GM13976 (cell line): ENCODE measurements around the gene AKAIN1.

ENCODE experiments used
- DNase-seq: peaks from one replicate; pipeline ENCODE4 v3.0.0; 2012; ENCODE audit warnings: low spot score
- CTCF ChIP-seq: IDR thresholded peaks from 2 replicates; pipeline ENCODE4 v1.5.1; 2012; ENCODE audit warnings: borderline replicate concordance, mild to moderate bottlenecking; ENCODE audit not compliant: insufficient read depth; ENCODE audit errors: extremely low read depth, missing control alignments, control extremely low read depth
- in situ Hi-C: fragments of 300-500 bp; cut with MboI; formaldehyde crosslinking; loops from one replicate; pipeline ENCODE4 v1.12.0; 2022; ENCODE audit warnings: low sequenced_read_pairs, mixed read lengths, inconsistent platforms; ENCODE audit not compliant: unreplicated experiment

AKAIN1 gene

GRCh38 chr18:5144629-5145028 is 52.4 kb downstream of the AKAIN1 start:
- no peak for TF ChIP-seq CTCF
- in situ Hi-C loops, result no loop called here
- no peak for DNase-seq

- in situ Hi-C loops, result no loop called here
- no peak for TF ChIP-seq CTCF
- no peak for DNase-seq
Observed at GRCh38 chr18:5142859-5143258, 54.2 kb downstream of the AKAIN1 start.

- no peak for DNase-seq
- in situ Hi-C loops, result no loop called here
- no peak for TF ChIP-seq CTCF
Observed at GRCh38 chr18:5142131-5142530, 54.9 kb downstream of the AKAIN1 start.

- no peak for TF ChIP-seq CTCF
- in situ Hi-C loops, result no loop called here
- no peak for DNase-seq
Observed at GRCh38 chr18:5137261-5137660, 59.8 kb downstream of the AKAIN1 start.

GRCh38 chr18:5132987-5133386 is 64.1 kb downstream of the AKAIN1 start:
- in situ Hi-C loops, result no loop called here
- no peak for TF ChIP-seq CTCF
- DNase-seq, result no peak

- TF ChIP-seq CTCF, result no peak
- DNase-seq, result no peak
- in situ Hi-C loops, result no loop called here
Observed at GRCh38 chr18:5122272-5122671, 74.8 kb downstream of the AKAIN1 start.

GRCh38 chr18:5110266-5110665 is 86.8 kb downstream of the AKAIN1 start:
- no peak for TF ChIP-seq CTCF
- in situ Hi-C loops, result no loop called here
- DNase-seq, result no peak
